HG02943 (cell line): ENCODE results near the gene MSANTD3.
"Not testable (repeated sequence)": the region's sequence is repeated elsewhere in the genome, so short reads cannot be mapped to it uniquely, and the experiment has no call there.

Experiments used
- ATAC-seq: cut with Tn5 transposase; IDR thresholded peaks from one replicate; pipeline ENCODE4 v1.9.1; 2021; ENCODE audit warnings: mild to moderate bottlenecking, low read depth, moderate library complexity; ENCODE audit not compliant: unreplicated experiment

MSANTD3 gene

DNA sequence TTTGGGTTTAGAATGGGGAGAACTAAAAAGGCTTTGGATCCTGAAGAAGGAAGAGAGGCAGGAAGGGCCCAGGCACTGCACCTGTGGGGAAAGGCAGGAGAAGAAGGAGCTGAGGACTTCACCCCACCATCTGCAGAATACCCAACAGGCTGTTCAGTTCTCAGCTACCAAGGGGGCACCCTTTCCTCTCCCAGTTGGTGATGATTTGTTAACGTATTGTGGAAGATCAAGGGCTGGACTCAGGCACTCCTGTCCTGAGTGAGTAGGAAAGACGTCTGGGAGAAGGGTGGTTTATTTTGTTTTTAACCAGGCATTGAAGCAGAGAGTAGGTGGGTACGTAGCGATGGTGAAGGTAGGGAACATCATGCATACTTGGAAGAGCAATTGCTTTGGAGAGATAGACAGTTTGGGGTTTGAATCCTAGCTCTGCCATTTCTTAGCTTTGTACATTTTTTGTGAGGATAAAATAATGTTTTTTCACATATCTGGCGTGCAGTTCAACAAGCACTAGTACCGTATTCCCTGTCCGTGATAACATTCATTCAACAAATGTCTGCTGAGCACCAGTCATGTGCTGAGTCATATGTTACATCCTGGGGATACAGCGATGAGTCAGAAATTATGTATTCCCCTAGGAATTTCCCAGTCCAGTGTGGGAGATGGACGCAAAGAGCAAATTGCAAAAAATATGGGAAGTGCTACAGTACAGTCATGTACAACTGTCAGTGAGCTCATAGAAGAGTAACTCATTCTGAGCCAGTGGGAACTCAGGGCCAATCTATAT lies 2.1 kb downstream of the MSANTD3 start:
- no peak for ATAC-seq

DNA sequence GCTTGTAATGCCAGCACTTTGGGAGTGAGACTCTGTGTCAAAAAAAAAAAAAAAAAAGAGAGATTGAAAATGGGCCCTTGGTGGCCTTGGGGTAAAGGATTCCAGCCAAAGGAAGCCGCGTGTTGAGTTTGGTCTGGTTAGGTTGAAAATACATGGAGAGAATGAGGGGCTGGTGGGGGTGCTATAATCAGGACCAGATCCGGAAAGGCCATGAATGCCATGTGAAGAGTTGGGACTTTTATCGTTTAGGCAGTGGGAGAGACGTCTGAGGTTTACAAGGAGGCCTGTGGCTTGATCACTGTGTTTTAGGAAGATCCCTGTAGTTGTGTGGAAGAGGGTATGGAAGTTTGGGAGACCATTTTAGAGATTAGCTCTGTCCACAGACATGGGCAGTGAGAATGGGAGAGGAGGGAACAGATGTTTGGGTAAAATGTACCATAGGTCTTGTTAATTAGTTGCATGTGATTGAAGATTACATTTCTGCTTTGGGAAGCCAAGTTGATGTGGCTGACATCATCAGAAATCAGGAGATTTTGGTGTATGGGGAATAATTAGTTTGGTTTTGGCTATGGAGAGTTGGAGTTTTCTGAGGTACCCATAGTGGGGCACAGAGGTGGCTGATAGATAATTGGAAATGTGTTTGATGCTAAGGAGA lies 3.5 kb downstream of the MSANTD3 start:
- ATAC-seq, result no peak

- no peak for ATAC-seq
Measured at GRCh38 chr9:100431886-100432285, 4.9 kb downstream of the MSANTD3 start.

GRCh38 chr9:100432736-100433135 lies 5.8 kb downstream of the MSANTD3 start:
- no peak for ATAC-seq

DNA sequence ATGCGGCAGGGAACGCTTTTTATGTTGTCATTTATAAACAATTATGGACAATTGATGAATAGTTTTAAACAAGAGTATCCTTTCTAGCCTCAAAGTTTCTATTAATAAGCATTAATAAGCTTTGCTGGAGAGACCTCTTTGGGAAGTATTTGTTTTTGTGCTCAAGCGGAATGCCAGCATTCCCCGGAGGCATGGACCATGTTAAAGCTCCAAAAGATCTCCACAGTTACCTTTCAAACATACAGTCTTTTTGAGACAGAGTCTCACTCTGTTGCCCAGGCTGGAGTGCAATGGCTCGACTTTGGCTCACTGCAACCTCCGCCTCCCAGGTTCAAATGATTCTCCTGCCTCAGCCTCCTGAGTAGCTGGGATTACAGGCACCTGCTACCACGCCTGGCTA lies 9.6 kb downstream of the MSANTD3 start:
- no peak for ATAC-seq

GRCh38 chr9:100437860-100438805 lies 11.2 kb downstream of the MSANTD3 start:
- ATAC-seq, result no peak

DNA sequence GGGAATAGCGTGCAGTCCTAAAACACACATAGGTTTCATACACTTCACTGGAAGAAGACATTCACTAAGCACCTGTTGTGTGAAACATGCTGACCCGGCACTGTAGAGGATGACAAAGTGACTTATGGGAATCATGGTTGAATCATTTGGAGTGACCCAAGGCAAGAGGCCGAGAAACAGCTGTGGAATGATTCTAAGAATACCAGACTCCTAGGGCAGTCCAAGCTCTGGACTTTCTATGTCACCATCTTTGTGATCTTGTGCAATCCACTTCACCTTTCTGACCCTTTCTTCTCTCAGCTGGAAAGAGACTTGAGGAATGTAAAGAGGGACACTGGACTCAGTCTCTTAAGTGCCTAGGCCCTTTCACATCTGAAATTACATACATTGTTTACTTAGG lies 13.1 kb downstream of the MSANTD3 start:
- no peak for ATAC-seq

DNA sequence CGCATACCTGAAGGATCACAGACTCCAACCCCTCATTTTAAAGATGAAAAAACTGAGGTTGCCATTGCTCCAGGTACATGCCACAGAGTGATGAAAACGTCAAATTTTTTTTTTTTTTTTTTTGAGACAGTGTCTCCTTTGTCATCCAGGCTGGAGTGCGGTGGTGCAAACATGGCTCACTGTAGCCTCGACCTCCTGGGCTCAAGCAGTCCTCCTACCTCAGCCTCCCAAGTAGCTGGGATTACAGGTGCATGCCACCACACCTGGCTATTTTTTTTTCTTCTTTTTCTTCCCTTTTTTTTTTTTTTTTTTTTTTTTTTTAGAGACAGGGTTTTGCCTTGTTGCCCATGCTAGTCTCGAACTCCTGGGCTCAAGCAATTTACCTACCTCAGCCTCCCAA lies 13.5 kb downstream of the MSANTD3 start:
- not testable (repeated sequence) for ATAC-seq

DNA sequence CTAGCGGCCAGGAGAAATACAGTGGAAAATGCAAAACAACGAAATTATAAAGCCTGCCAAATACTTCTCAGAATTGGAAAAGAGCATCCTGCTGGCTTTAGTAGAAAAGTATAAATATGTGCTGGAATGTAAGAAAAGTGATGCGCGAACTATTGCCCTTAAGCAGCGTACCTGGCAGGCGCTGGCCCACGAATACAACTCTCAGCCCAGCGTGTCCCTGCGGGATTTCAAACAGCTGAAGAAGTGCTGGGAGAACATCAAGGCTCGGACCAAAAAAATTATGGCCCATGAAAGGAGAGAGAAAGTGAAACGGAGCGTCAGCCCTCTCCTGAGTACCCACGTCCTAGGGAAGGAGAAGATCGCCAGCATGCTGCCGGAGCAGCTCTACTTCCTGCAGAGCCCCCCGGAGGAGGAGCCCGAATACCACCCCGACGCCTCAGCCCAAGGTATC lies 15.0 kb downstream of the MSANTD3 start:
- ATAC-seq, result no peak

DNA sequence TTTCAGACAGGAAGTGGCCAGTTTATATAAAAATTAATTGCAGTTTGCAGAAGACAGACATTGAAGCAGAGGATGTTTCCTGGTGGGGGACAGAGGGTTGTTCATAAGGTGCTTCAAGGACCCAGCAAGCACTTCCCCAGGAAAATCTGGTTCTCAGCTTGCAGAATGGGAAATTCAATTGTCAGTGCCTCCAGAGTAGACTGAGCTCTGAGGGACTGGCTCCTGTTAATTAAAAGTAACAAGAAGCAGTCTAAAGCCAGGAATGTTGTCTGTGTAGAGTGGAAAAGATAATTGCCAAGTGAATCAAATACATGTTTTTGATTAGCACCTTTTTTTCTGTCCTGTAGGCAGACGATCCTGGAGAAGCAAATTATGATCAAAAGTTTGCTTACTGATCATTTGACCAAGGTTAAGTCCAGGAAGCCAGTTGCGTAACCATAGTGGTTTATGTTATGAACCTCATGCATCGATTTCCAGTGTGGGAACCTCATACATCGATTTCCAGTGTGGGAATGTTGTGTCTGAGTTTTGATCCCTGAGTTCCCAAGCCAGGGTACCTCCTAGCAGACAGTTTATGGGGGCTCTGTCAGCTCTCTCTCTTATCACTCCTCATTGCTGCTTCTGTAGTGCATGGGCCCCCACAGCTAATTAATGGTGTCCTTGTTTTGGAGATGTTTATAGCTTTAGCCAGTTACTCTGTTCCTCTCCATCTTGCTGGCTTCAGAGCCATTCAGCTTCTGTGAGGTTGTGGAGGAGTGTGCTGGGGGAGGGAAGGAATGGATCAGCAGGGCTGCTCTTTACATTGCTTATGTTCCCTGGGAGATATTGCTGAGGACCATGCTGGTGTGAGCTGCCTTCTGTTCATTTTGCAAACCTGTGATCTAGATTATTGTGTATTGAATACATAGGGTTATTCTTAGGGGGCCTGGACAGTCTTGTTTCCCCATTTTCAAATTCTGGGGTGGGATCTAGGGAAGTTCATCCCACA lies 17.1 kb downstream of the MSANTD3 start:
- ATAC-seq, result no peak

- ATAC-seq, result no peak
Measured at GRCh38 chr9:100445161-100445902, 18.4 kb downstream of the MSANTD3 start.

DNA sequence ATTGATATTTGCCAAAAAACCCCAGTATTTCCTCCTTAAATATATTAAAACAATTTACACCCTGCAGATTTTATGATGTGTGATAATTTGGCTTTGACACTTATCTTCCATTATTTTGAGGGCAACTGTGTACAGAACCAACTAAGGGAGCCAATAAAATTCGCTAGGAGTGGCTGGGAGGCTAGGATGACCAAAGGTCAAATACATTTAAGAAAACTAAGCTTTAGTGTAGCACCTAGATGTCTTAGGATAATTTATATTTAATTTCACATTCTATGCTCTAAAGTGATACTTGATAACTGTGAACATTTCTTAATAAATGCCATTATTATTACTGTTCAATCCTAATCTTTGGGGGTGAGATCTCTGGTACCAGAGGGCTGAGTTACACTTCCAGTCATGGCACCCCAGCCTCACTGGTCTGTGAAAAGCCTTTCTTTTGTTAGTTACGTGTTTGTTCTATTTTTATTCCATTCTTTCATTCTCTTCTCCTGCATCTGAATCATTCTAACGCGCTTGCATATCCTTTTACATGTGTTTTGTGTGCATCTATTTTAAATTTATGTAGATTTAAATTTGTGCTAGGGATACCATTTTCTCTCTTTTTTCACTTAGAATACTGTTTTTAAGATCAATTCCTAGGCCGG lies 19.1 kb downstream of the MSANTD3 start:
- ATAC-seq, result no peak

DNA sequence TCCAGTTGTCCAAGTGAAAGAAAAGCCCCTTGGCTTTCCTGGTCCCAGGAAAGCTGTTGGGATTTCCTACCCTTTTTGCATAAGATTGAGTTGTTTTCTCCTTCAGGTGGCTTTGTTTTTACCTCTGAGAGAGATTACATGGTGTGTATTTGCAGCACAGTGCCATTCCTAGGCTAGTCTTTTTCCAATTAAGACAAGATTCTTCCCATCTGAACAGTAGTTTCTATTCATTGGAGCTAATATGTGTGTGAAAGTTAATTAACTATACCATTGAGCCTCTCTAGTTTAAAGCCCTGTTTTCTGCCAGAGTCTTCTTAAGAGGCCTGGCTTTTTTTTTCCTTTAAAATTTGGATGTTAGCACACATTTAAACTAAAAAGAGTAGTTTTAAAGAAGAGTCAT lies 20.1 kb downstream of the MSANTD3 start:
- ATAC-seq, result no peak

DNA sequence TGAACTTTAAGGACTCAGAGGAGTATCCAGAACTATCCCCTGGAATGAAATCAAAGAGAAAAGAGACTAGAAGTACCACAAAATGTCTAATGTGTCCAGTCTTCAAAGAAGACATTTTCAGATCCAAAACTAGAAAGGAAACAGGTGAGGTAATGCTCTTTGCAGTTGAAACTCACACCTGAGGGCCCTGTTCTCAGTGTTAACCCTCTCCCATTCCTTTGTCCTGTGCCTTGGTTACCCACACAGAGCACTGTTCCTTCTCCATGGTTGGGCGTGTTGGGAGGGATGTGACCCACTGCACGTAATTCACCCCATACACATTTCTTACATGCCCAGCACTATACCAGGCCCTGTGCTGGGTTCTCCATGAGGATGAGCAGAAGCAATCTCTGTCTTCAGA lies 21.3 kb downstream of the MSANTD3 start:
- no peak for ATAC-seq

DNA sequence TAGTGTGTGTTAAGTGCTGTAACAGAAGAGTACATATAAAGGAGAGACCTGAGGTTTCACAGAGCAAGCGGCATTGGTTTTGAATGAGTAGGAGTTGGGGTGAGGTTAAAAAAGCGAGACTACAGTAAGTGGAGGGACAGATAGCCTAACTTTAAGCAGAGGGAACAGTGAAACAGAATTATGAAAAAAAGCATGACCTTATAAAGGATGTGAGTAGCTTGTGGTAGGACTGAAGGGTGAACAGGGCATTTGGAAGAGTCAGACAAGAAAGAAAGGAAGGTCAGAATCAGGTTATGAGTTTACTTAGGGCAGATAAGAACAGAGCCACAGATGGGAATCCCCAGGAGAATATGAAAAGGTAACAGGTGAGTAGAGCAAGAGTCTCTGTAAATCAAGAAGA lies 22.5 kb downstream of the MSANTD3 start:
- ATAC-seq, result no peak

DNA sequence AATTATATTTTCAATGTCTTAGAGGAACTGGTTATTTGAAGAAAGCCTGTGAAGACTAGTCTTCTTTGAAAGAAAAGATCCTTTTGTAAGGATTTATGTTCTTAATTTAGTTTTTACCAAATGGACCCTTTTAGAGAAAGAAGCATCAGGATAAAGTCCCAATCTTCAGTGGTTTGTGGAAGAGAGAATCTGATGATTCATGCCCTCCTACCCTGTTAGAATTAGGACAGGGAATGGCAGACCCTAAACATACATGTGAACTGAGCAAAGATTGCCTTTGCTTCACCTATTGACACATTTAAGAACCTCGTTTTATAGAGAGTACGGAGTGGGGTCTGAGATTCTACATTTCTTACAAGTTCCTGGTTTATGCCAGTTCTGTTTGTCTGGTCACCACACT lies 26.0 kb downstream of the MSANTD3 start:
- ATAC-seq, result no peak

DNA sequence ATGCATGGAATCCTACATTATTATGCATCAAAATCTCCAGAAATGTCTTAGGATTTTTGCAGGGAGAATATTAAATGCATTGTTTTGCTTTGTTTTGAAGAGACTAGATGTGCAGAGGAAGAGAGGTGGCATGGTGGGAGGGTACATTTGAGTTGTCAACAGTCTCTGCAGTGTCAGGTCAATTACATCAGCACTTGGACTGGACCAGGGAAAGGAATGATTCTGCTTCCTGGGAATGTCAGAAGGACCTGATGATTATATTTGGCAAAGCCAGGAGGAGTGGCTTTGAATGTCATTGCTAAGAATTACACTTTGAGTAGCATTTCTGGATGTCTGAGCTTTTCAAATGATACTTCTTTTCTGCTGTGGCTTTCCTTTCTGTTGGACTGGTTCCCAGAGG lies 28.5 kb downstream of the MSANTD3 start:
- ATAC-seq, result no peak

DNA sequence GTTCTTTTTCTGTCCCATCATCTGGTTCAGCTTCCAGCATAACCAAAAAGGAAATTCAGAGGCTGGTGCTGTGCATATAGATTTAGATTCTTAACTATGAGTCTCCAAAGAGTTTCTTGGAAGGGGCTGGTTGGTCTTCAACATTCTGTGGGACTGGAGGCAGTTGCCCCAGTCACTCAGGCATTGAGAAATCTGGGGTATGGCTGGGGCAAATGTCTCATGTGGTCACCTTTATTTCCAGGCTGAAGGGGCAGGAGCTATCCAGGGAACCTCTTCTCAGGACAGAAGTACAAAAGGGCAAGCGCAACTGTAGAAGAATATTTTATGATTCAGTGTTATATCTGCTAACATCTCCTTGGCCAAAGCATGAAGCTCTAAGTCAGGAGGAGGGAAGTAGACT lies 30.6 kb downstream of the MSANTD3 start:
- no peak for ATAC-seq

DNA sequence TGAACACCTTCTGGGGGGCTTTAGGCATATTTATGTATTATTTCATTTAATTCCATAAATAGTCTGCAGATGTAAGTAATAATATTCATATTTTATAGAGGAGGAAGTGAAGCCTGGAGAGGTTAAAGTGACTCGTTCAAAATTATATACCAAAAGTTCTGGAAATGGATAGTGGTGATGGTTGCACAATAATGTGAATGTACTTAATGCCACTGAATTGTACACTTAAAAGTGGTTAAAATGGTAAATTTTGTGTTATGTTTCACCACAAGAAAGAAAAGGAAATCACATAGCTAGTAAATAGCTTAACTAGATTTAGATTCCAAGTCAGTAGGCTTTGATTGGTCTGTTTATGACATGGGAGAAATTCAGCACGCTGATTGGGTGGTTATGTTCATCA lies 33.0 kb downstream of the MSANTD3 start:
- no peak for ATAC-seq
